GM18858 (cell line): Measurements from ENCODE around the gene CEP250.

Source experiments
- ATAC-seq: cut with Tn5 transposase; IDR thresholded peaks from one replicate; pipeline ENCODE4 v1.9.1; 2021; ENCODE audit not compliant: unreplicated experiment

The CEP250 gene

DNA sequence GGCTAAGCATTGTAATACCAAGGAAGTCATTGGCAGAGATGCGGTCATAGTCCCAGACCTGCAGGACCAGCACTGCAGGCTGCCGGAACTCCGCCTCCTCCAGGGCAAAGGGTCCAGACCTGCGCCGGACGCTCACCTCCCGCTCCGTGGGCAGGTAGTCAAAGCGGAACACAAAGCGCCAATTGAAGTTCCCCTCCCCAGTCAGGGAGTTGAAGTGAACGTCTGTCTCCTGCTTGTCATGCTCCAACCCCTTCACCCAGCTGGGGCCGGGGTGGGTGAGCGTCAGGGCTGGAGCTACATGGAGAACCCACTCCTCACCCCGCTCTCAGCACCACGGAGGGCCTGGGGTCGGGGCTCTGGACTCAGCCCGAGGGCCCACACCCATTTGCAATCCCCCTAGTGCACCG lies 104.7 kb downstream of the CEP250 start:
- ATAC-seq: no peak

DNA sequence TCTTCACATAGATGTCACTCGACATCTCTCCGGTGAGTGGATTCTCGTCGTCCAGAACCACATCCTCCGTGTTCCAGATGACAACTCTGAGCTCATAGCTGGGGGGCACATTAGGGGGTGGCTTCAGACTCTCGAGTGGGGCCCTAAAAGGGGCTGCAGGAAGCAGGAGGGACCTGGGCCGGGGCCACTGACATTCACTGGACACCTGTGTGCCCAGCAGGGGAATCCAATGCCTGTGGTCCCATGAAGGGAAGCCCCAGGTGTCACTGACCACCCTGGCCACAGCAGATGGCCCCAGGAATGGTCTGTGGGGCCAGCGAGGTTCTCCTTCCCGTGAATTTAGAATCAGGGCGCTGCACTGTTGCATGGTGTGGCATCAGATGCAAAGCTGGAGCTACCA lies 105.1 kb downstream of the CEP250 start:
- ATAC-seq: no peak

DNA sequence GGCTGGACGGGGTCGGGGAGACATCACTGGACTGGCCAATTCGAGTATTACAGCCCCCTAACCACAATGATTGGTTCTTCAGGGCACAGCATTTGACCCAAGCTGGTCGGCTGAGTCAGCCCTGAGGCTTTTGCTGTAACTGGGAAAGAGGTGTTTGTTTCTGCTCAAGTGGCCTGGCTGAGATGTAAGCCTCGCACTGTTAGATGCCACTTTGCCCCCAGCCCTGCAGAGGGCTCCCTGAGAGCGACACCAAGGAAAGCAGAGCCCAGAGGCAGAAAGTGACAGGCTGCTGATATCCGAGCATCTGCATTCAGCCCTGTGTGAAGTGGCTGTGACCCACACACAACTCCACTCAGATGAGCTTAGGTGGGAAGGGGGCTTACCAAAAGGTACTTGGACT lies 105.9 kb downstream of the CEP250 start:
- no peak for ATAC-seq

DNA sequence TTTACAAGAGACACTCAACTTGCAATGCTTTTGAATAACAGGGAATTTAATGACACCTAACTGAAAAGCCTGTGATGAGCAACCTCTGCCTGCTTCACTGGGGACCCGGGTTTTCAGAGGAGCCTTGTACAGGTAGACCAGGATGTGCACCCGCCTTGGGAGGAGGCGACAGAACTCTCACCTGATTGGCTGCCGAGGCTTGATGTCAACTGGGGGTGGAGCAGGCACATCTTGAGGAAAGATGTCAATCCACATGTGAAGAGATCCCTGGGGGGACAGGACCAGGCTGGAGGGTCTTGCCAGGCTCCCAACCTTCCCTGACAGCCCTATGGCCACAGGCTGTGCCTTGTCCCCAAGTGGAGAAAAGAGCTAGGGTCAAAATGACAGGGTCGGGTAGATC lies 106.3 kb downstream of the CEP250 start:
- ATAC-seq: no peak

DNA sequence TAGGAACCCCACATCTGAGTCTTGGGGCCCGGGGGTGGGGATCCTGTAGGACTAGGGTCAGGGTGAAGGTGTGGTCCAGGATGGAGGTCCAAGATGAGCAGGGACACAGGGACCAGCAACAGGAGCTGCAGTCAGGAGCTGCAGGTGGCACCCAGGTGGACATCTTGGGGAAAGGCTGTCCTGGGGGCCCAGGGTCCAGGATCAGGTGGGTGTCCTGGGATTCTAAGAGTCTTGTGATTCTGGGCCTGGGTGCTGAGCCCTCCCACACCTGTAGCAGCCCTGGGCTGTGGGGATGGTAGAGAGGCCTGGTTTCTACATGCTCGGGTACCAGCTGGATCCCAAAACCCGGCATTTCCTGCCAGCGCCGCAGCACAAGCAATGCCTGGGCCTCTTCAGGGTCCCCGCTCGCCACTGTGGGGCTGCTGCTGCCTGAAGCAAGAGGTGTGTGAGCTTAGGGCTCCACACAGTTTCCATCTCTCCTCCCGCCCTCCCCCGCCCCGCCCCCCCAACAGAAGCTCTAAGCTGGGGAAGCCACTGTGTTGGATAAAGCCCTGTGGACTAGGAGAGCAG lies 107.2 kb downstream of the CEP250 start:
- ATAC-seq: no peak

DNA sequence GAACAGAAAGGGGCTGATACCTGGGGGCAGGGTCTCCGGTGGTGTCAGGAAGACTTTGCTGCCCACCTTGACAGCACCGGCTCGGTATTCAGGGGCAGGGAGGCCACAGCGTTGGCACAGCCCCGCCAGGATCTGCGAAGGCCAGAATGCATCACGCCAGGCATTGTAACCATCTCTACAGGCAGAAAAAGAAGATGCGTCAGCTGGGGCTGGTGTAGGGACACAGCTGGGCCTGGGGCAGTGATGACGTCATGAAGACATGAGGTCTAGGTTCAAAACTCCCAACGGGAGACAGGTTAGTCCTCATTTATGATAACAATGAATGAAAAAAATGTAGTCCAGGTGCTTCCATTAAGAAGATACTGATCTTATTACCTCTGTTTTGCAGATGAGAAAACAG lies 108.4 kb downstream of the CEP250 start:
- no peak for ATAC-seq

DNA sequence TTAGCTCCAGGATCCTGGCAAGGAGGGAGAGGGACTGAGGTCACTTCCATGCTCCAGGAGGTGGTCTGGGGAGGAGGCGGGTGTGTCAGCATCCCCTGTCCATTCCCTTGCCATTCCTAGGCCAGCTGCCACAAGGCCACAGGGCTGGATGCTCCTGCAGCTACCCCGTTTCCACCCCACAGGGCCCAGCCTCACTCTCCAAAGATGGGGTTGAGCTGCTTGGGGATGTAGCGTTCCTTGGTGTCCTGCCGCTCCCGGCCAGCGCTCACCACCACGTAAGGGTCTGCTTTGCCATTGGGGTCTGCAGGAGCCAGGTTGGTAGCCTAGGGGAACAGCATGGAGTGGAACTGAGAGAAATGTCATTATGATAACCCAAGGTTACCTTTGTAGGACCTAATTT lies 109.5 kb downstream of the CEP250 start:
- ATAC-seq: no peak

DNA sequence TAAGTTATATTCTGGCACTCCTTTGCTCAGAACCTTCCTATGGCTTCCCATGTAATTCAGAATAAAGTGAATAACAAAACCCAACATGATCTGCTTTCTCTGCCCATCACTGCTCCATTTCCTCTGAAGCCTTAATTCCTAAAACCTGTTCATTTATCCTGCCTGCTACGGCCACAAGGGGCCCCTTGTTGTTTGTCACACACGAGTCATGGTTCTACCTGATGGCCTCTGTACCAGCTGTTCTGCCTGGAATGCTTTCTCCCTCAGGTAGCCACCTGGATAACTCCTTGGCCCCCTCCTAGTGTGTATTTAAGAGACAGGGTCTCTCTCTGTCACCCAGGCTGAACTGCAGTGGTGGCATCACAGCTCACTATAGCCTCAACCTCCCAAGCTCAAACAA lies 113.2 kb downstream of the CEP250 start:
- ATAC-seq: no peak
